OCI-LY3 (cell line): Measurements from ENCODE around the gene TEC.
A peak's percentile ranks its signal among the peaks of the same experiment; 100 is the strongest.

Experiments used
- H2AFZ ChIP-seq: fragments of 200-600, 300-600 bp; shearing (Covaris generic); 2 replicates; pipeline ENCODE4 v1.6.0; 2014; ENCODE audit warnings: antibody characterized with exemption, low read depth, low read length
- H3K27ac ChIP-seq: fragments of 200-600, 300-600 bp; sonication (generic); 2 replicates; pipeline ENCODE4 v1.5.1; 2014; ENCODE audit warnings: mild to moderate bottlenecking, low read length, moderate library complexity, mixed read lengths
- H3K27me3 ChIP-seq: fragments of 200-600, 300-600 bp; sonication (generic); 2 replicates; pipeline ENCODE4 v1.6.1; 2014; ENCODE audit warnings: low read depth, low read length, mixed read lengths
- H3K36me3 ChIP-seq: fragments of 200-600, 300-600 bp; sonication (generic); replicated peaks from 2 replicates; pipeline ENCODE3; 2014; ENCODE audit warnings: low read depth, low read length, mixed read lengths
- H3K4me1 ChIP-seq: fragments of 300-600, 200-600 bp; sonication (generic); 2 replicates; pipeline ENCODE4 v1.6.1; 2014; ENCODE audit warnings: low read length, mixed read lengths
- H3K4me2 ChIP-seq: fragments of 200-600, 300-600 bp; sonication (generic); 2 replicates; pipeline ENCODE4 v1.6.1; 2014; ENCODE audit warnings: low read length, mixed read lengths
- H3K4me3 ChIP-seq: fragments of 300-600, 200-600 bp; sonication (generic); 2 replicates; pipeline ENCODE4 v1.5.1; 2014; ENCODE audit warnings: antibody characterized with exemption, mild to moderate bottlenecking, low read length, moderate library complexity
- H3K79me2 ChIP-seq: fragments of 300-600, 200-600 bp; shearing (Covaris generic); 2 replicates; pipeline ENCODE4 v1.6.1; 2014; ENCODE audit warnings: mild to moderate bottlenecking, low read length, mixed read lengths
- H3K9ac ChIP-seq: fragments of 300-600, 200-600 bp; shearing (Covaris generic); 2 replicates; pipeline ENCODE4 v1.6.0; 2014; ENCODE audit warnings: mild to moderate bottlenecking, low read length, moderate library complexity
- H3K9me3 ChIP-seq: fragments of 200-600, 300-600 bp; shearing (Covaris generic); 2 replicates; pipeline ENCODE4 v1.6.1; 2014; ENCODE audit warnings: low read length, mixed read lengths; ENCODE audit not compliant: insufficient read depth
- H4K20me1 ChIP-seq: fragments of 200-600, 300-600 bp; sonication (generic); 2 replicates; pipeline ENCODE4 v1.6.1; 2016; ENCODE audit warnings: low read length, mixed read lengths; ENCODE audit not compliant: insufficient read depth
- EZH2phosphoT487 ChIP-seq: fragments of 200-600 bp; shearing (Covaris generic); IDR thresholded peaks from 2 replicates; pipeline ENCODE4 v1.6.1; 2018; ENCODE audit warnings: antibody characterized with exemption, mixed run types, low read depth
- TF ChIP-seq, protein P1 (sequence below): fragments of 200-600, 300-600 bp; sonication (generic); IDR thresholded peaks from 2 replicates; pipeline ENCODE4 v1.5.1; 2014; ENCODE audit warnings: antibody characterized with exemption, low read length, low read depth

TEC gene

DNA sequence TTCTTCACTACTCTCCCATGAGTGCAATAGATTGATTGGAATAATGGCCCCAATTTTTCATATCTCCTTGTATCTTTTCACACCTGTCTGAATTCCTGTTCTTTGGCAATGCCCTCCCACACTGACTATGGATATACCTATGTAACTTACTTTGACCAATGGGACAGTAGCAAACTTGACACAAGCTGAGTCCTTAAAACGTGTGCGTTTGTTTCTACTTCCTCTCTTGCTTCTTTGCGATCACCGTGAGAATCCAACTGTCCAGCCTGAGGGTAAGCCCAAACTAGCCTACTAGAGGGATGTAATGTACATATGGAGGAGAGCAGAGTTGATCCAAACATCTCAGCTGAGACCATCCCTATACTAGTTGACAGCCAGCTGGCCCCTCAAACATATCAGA lies 19.3 kb downstream of the TEC start:
- peaks cover 19% of the 10 kb centered on the region for H3K4me1 ChIP-seq
- peaks cover 11% of the 10 kb centered on the region for H3K36me3 ChIP-seq
- H2AFZ ChIP-seq: no peak overlapping the region
- no peak for TF ChIP-seq EZH2phosphoT487
- TF ChIP-seq, protein P1, sequence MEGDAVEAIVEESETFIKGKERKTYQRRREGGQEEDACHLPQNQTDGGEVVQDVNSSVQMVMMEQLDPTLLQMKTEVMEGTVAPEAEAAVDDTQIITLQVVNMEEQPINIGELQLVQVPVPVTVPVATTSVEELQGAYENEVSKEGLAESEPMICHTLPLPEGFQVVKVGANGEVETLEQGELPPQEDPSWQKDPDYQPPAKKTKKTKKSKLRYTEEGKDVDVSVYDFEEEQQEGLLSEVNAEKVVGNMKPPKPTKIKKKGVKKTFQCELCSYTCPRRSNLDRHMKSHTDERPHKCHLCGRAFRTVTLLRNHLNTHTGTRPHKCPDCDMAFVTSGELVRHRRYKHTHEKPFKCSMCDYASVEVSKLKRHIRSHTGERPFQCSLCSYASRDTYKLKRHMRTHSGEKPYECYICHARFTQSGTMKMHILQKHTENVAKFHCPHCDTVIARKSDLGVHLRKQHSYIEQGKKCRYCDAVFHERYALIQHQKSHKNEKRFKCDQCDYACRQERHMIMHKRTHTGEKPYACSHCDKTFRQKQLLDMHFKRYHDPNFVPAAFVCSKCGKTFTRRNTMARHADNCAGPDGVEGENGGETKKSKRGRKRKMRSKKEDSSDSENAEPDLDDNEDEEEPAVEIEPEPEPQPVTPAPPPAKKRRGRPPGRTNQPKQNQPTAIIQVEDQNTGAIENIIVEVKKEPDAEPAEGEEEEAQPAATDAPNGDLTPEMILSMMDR: no peak
- H3K27me3 ChIP-seq: no peaks in the 10 kb centered on the region
- no peak overlapping the region for H3K27ac ChIP-seq
- H3K4me3 ChIP-seq: no peak overlapping the region
- H4K20me1 ChIP-seq: peaks cover 3% of the 10 kb centered on the region; the same call in 1 of the 2 replicates
- no peak overlapping the region for H3K4me2 ChIP-seq
- peaks cover 61% of the 10 kb centered on the region for H3K79me2 ChIP-seq
- no peaks in the 10 kb centered on the region for H3K9me3 ChIP-seq
- no peak overlapping the region for H3K9ac ChIP-seq

DNA sequence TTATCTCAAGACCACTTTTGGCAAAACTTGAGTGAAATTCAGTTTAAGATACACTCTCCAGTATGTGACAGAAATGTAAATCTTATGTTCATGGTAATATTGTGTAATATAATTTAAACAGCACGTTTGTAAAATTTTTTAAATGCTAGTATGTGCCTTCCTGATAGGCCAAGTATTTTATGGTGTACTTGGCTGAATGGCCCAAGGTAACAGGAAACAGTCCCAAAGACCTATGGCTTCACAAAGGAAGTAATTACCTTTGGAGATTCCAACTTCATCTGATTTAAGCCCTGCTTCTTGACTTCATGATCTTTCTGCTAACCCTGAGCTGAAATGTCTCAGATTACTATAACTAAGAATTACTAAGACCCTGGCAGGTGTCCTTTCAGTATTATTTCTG lies 20.3 kb downstream of the TEC start:
- no peak overlapping the region for H3K4me3 ChIP-seq
- no peak overlapping the region for H3K9ac ChIP-seq
- H3K9me3 ChIP-seq: no peaks in the 10 kb centered on the region
- H3K79me2 ChIP-seq: peaks cover 55% of the 10 kb centered on the region
- no peak overlapping the region for H3K4me2 ChIP-seq
- H3K4me1 ChIP-seq: peaks cover 19% of the 10 kb centered on the region
- no peak overlapping the region for H2AFZ ChIP-seq
- peaks cover 3% of the 10 kb centered on the region; the same call in 1 of the 2 replicates for H4K20me1 ChIP-seq
- H3K27ac ChIP-seq: no peak overlapping the region
- H3K27me3 ChIP-seq: no peaks in the 10 kb centered on the region
- peaks cover 11% of the 10 kb centered on the region for H3K36me3 ChIP-seq
- TF ChIP-seq, protein P1: no peak
- TF ChIP-seq EZH2phosphoT487: no peak

DNA sequence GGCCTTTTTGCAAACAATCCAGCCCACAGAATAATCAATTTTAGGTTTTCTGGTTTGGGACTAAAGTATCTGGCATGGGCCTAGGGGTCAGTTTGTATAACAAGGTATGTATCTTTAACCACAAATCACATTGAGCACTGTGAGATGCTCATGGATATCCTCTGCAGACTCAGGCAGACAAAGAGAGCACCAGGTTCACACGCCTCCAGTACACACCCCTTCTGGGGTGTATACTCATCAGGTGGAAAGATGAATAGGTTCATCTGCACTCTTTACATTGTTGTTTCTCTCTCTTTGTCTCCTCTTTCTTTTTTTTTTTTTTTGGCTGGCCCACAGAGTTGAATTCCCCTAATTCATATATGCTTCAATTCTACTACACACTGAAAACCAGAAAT lies 21.1 kb downstream of the TEC start:
- Histone ChIP-seq H3K79me2 (peaks cover 48% of the 10 kb centered on the region), H3K4me3 (no peak overlapping the region), H3K9ac (no peak overlapping the region), H3K27ac (no peak overlapping the region), H3K27me3 (no peaks in the 10 kb centered on the region), H3K9me3 (no peaks in the 10 kb centered on the region), H3K36me3 (peaks cover 11% of the 10 kb centered on the region), H3K4me2 (no peak overlapping the region), H3K4me1 (peaks cover 19% of the 10 kb centered on the region), H2AFZ (no peak overlapping the region), H4K20me1 (peaks cover 3% of the 10 kb centered on the region; the same call in 1 of the 2 replicates)
- TF ChIP-seq EZH2phosphoT487: no peak
- TF ChIP-seq, protein P1: no peak

DNA sequence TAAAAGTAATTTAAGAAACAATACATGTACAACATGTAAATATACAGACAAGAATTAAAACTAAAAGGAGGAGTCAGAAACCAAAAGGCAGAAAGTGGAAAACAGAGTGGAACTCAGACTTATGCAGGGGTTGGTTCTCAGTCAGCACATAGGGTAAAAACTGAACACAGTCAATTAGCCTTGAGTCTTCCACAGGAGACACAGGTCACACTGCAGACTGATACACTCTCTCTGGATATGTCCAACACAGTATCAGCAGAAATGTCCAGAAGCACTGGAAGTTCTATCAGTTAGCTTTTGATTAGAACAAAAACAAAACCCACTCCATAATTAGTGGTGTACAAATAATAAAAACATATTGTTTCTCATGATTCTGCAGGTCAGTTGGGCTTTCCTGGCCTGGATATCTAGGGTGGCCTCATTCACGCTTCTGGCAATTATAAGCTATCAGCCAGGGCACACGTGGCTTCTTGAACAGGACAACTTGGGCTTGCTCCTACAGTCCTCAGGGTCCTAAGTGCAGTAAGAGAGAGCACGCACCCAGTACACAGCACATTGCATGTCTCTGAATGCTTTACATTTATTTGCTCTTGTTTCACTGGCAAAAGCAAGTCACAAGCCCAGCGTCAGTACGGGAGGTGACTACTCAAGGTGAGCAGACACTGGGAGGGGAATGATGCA lies 21.6 kb downstream of the TEC start:
- Histone ChIP-seq H3K4me3 (no peak overlapping the region), H3K27ac (no peak overlapping the region), H3K27me3 (no peaks in the 10 kb centered on the region), H3K4me1 (peaks cover 21% of the 10 kb centered on the region), H3K4me2 (peak overlapping the region; percentile 44; the same call in 1 of the 2 replicates), H3K79me2 (peaks cover 51% of the 10 kb centered on the region), H2AFZ (no peak overlapping the region), H3K36me3 (peaks cover 11% of the 10 kb centered on the region), H3K9me3 (no peaks in the 10 kb centered on the region), H4K20me1 (peaks cover 3% of the 10 kb centered on the region; the same call in 1 of the 2 replicates), H3K9ac (no peak overlapping the region)
- no peak for TF ChIP-seq EZH2phosphoT487
- TF ChIP-seq, protein P1: no peak
